Urothelium cell line (cell line): ENCODE measurements around the gene TGIF1.
"Not testable (repeated sequence)": the region's sequence is repeated elsewhere in the genome, so short reads cannot be mapped to it uniquely, and the experiment has no call there.

Source experiments
- DNase-seq: peaks from one replicate; pipeline ENCODE4 v3.0.0; 2011; ENCODE audit warnings: low spot score, mixed read lengths
- FAIRE-seq: peaks from 2 replicates; lab custom pipeline; 2011; peaks lifted over from hg19 to GRCh38; lab: Jason Lieb, UNC

The TGIF1 gene

DNA sequence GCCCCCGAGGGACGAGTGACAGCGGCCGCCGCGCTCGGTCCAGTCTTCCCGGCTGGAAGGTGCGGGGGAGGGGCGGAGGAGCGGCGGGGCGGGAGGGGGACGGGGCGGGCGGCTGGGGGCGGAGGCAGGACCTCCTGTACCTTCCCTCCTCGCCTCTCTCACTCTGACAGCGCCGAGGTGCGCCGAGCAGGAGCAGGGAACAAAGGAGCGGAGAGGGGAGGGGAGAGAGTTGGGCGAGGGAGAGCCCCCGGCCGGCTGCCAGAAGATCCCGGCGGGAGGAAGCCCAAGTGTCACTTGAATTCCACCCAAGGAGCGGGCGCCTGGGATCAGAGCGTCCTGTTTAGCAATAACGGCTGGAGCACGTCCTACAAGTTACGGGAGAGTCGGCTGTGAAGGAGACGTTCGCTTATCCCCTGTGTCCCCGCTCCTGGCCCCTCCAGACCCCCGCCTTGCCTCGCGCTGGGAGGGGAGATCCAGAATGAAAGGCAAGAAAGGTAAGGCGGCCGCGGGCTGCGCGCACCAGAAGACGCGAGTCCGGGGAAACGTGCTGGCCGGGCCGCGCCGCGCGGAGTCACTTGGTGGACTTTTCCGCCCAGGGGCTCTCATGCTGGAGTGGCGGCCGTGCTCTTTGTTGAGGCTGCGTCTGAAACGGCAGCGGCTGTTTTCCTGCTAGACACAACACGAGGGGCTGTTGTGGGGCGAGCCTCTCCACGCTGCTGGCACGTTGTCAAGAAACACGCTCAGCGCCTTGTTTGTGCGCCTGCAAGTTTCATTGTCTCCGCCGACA lies at the start of gene TGIF1:
Gene TGIF1, plus strand, starts transcription at position 161 of the 787 bp plus-strand sequence. Its CDS starts 318 bp downstream, at position 479.
- peak; percentile 91 for FAIRE-seq
- peak; percentile 96 for DNase-seq

GRCh38 chr18:3400567-3401296 lies 49.2 kb upstream of the TGIF1 start:
- DNase-seq (no peak), FAIRE-seq (peak; percentile 5)

- DNase-seq, result no peak
- peak; percentile 46 for FAIRE-seq
Observed at GRCh38 chr18:3401669-3402620, 48.0 kb upstream of the TGIF1 start.

- DNase-seq (no peak), FAIRE-seq (peak; percentile 96)
Observed at GRCh38 chr18:3402982-3403451, 47.0 kb upstream of the TGIF1 start.

- DNase-seq, result no peak
- no peak for FAIRE-seq
Observed at GRCh38 chr18:3405713-3406112, 44.3 kb upstream of the TGIF1 start.

DNA sequence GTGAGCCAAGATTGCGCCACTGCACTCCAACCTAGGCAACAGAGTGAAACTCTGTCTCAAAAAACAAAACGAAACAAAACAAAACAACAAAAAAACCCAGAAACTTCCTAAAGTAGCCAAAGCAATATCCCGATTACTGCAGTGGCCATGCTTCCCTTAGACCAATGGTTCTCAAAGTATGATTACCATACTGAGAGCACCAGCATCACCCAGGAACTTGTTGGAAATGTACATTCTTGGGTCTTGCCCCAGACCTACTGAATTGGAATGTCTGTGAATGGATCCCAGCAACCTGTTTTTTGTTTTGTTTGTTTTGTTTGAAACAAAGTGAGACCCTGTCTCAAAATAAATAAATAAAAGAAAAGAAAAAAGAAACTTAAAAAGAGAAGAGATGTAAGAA lies 41.9 kb upstream of the TGIF1 start:
- DNase-seq (no peak), FAIRE-seq (no peak)

- FAIRE-seq (peak; percentile 77), DNase-seq (no peak)
Observed at GRCh38 chr18:3409811-3410210, 40.2 kb upstream of the TGIF1 start.

DNA sequence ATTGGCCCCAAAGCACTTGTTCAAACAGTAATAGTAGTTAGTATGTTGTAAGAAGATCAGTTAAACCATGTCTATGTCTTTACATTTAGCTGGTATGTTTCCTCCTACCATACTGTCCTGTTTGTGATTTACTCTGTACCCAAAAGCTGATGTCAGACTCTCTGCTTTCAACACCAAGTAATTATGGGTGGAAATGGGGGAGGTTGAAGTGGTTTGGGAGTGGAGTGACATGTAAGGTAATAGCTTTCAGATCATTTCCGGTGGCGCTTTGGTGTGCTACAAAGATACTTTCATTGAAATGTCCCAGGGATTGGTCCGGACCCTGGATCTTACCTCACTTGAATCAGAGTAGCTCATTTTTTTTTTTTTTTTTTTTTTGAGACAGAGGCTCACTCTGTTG lies 39.7 kb upstream of the TGIF1 start:
- DNase-seq, result no peak
- FAIRE-seq, result no peak

DNA sequence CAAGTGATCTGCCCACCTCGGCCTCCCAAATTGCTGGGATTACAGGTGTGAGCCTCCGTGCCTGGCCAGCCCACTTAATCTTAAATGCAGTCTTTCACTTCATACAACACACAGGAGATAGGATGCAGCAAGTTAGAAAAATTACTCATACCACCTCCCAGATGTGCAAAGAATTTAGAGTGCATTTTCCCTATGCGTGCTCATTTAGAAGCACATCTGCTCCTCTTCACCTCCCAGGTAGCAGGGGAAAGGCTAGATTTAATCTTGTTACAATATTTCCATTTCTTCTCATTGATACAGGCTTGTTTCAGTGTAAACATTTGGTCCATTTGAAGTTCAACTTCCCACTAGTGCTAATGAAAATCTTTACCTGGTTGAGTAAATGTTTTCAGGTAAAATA lies 39.1 kb upstream of the TGIF1 start:
- FAIRE-seq, result peak; percentile 99

DNA sequence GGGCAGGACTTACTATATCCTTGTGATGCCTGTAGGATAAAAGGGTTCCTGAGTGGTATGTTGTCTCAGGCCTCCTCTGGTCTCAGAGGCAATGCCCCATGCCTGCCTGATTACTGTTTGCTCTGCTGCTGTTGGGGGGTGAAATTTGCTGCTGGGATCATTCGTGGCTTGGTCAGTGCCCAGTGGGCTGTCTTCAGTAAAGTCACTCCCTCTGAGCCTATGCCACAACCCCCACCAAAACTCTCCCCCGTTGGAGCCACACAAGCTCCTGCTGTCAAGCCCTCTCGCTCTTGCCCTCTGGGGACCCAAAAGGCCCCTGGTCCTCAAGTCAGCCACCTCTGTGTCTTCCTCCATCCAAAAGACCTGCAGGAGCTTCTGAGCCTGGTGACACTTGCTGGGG lies 38.6 kb upstream of the TGIF1 start:
- FAIRE-seq (peak; percentile 62), DNase-seq (no peak)

More for the DNA sequence above, 39.1 kb upstream of the TGIF1 start:
- not testable (repeated sequence) for DNase-seq

- FAIRE-seq (no peak), DNase-seq (no peak)
Observed at GRCh38 chr18:3411854-3412268, 38.1 kb upstream of the TGIF1 start.

GRCh38 chr18:3412528-3412927 lies 37.4 kb upstream of the TGIF1 start:
- DNase-seq (peak; percentile 84), FAIRE-seq (peak; percentile 13)

DNA sequence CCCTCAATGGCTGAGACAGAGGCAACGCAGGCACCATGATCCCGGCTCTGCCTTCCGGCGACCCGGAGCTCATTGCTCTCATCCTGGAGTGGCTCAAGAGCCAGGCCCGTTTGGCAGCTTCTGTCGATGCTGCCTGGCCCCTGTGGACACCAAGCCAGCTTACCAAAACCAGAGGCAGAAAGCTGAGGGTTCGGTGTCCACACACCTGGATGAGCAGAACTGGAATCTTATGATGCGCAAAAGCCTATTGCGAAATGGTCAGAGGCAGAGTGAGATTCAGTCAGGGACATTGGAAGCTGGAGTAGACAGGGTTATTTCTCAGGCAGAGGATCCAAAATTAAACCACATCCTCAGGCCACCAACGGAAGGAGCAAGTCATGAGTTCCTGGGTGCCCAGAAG lies 34.9 kb upstream of the TGIF1 start:
- FAIRE-seq (no peak), DNase-seq (no peak)

GRCh38 chr18:3418083-3418482 lies 31.9 kb upstream of the TGIF1 start:
- DNase-seq (no peak), FAIRE-seq (peak; percentile 90)

DNA sequence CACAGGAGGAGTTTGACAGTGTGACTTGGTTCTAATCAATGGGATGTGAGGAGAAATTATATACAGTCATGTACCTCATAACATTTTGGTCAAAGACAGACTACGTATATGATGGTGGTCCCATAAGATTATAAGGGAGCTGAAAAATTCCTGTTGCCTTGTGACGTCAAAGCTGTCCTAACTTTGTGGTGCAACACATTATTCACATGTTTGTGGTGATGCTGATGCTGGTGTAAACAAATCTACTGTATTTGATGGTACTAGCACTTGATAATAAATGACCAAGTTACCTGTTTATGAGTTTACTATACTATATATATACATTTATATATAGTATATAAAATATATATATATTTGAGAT lies 29.1 kb upstream of the TGIF1 start:
- DNase-seq (no peak), FAIRE-seq (peak; percentile 95)

- DNase-seq (no peak), FAIRE-seq (peak; percentile 74)
Observed at GRCh38 chr18:3422905-3423304, 27.1 kb upstream of the TGIF1 start.

- peak; percentile 75 for FAIRE-seq
Observed at GRCh38 chr18:3424280-3424890, 25.6 kb upstream of the TGIF1 start.

DNA sequence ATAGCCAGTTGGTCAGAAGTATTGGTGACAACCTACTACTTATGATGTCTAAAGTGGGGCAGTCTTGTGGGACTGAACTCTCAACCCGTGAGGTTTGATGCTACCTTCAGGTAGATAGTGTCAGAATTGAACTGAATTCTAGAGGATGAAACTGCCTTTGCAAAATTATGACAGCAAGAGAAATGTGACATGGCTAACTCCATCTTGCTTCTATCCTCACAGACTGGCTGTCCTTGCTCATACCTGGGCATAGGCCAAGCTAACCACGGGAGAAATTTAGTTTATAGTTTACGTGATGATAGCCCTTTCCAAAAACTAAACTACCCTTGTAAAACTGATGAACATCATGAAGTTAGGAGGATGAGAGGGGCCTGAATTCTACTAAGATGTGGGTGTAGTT lies 24.9 kb upstream of the TGIF1 start:
- DNase-seq (no peak), FAIRE-seq (peak; percentile 83)

More at GRCh38 chr18:3424280-3424890, 25.6 kb upstream of the TGIF1 start:
- DNase-seq, result no peak

- FAIRE-seq, result peak; percentile 65
Observed at GRCh38 chr18:3425446-3425845, 24.5 kb upstream of the TGIF1 start.

DNA sequence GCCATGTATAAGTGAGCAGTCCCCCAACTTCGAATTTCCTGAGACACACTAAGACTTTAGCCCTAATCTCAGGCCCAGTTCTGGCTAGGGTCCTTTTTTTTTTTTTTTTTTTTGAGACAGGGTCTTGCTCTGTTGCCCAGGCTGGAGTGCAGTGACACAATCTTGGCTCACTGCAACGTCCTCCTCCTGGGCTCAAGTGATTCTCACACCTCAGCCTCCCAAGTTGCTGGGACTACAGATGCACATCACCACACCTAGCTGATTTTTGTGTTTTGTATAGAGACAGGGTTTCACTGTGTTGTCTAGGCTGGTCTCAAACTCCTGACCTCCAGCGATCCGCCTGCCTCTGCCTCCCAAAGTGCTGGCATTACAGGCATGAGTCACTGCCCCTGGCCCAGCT lies 23.9 kb upstream of the TGIF1 start:
- DNase-seq (no peak), FAIRE-seq (no peak)

More at GRCh38 chr18:3425446-3425845, 24.5 kb upstream of the TGIF1 start:
- no peak for DNase-seq
